HEK293 (cell line): ENCODE data around the gene TMPRSS11A.

Experiments
- CTCF ChIA-PET: fragments of 350-600 bp; formaldehyde crosslinking; extraction: SDS; loops from one replicate; lab custom pipeline; 2021; ENCODE audit warnings: antibody characterized with exemption; lab: Yijun Ruan, JAX
- POLR2A ChIA-PET: fragments of 300-600 bp; formaldehyde crosslinking; extraction: SDS; loops from one replicate; lab custom pipeline; 2020; ENCODE audit warnings: antibody characterized with exemption, inconsistent platforms; lab: Yijun Ruan, JAX
- H3K27ac ChIP-seq: fragments of 200-500 bp; sonication (Bioruptor generic); 2 replicates; pipeline ENCODE4 v1.5.1; 2014; ENCODE audit warnings: low read depth, low read length, control low read depth, inconsistent platforms; ENCODE audit errors: extremely low read depth
- H3K36me3 ChIP-seq, 2 experiments: fragments of 200-500 bp in 1 of 2; sonication (Bioruptor generic) in 1 of 2; 1 replicate in 1 of 2; 2 replicates in 1 of 2; pipeline ENCODE4 v1.5.1; 2014 to 2017; ENCODE audit warnings: inconsistent platforms in 2 of 2, low read length in 2 of 2; ENCODE audit not compliant: control insufficient read depth in 2 of 2, insufficient read depth in 1 of 2
- H3K4me1 ChIP-seq: fragments of 200-500 bp; sonication (Bioruptor generic); 2 replicates; pipeline ENCODE4 v1.5.1; 2014; ENCODE audit warnings: mild to moderate bottlenecking, low read length, inconsistent platforms; ENCODE audit not compliant: control insufficient read depth, insufficient read depth
- H3K4me3 ChIP-seq: 2 replicates; pipeline ENCODE4 v1.5.1; 2011; ENCODE audit warnings: low read depth, mild to moderate bottlenecking, control low read depth, low read length, moderate library complexity
- H3K9me3 ChIP-seq: fragments of 200-500 bp; sonication (Bioruptor generic); 2 replicates; pipeline ENCODE4 v1.5.1; 2014; ENCODE audit warnings: low read depth, low read length, inconsistent platforms; ENCODE audit not compliant: control insufficient read depth, insufficient read depth
- IKZF3 ChIP-seq: fragments of 450-650 bp; IDR thresholded peaks from 2 replicates; pipeline ENCODE4 v1.5.0; 2018; ENCODE audit warnings: missing biosample characterization, mild to moderate bottlenecking, missing genetic modification characterization, moderate library complexity
- KLF10 ChIP-seq: fragments of 450-650 bp; IDR thresholded peaks from 2 replicates; pipeline ENCODE4 v1.5.1; 2018; ENCODE audit warnings: missing biosample characterization, mild to moderate bottlenecking, missing genetic modification characterization
- KLF7 ChIP-seq: fragments of 450-650 bp; formaldehyde crosslinking; IDR thresholded peaks from 2 replicates; pipeline ENCODE4 v1.5.1; 2016; ENCODE audit warnings: missing biosample characterization, missing genetic modification characterization, borderline replicate concordance
- TRIM28 ChIP-seq: IDR thresholded peaks from 2 replicates; pipeline ENCODE4 v1.6.1; 2011; ENCODE audit warnings: low read length, control low read depth, borderline replicate concordance
- ZBTB21 ChIP-seq: fragments of 450-650 bp; formaldehyde crosslinking; IDR thresholded peaks from 2 replicates; pipeline ENCODE4 v1.5.1; 2017; ENCODE audit warnings: missing biosample characterization, missing genetic modification characterization
- ZFP37 ChIP-seq: fragments of 450-650 bp; formaldehyde crosslinking; IDR thresholded peaks from 2 replicates; pipeline ENCODE4 v1.5.1; 2016; ENCODE audit warnings: missing biosample characterization, missing genetic modification characterization
- ZNF16 ChIP-seq: fragments of 450-650 bp; formaldehyde crosslinking; IDR thresholded peaks from 2 replicates; pipeline ENCODE4 v1.5.1; 2016; ENCODE audit warnings: low read depth, missing biosample characterization, missing genetic modification characterization
- ZNF175 ChIP-seq: fragments of 450-650 bp; formaldehyde crosslinking; IDR thresholded peaks from 2 replicates; pipeline ENCODE4 v1.5.1; 2016; ENCODE audit warnings: missing biosample characterization, missing genetic modification characterization
- ZNF239 ChIP-seq: fragments of 450-650 bp; formaldehyde crosslinking; IDR thresholded peaks from 2 replicates; pipeline ENCODE4 v1.5.1; 2016; ENCODE audit warnings: missing biosample characterization, missing genetic modification characterization
- ZNF514 ChIP-seq: fragments of 450-650 bp; formaldehyde crosslinking; IDR thresholded peaks from 2 replicates; pipeline ENCODE4 v1.5.1; 2016; ENCODE audit warnings: missing biosample characterization, missing genetic modification characterization
- ZNF530 ChIP-seq: fragments of 450-650 bp; formaldehyde crosslinking; IDR thresholded peaks from 2 replicates; pipeline ENCODE4 v1.5.1; 2016; ENCODE audit warnings: low read depth, missing biosample characterization, missing genetic modification characterization
- ZNF555 ChIP-seq: fragments of 450-650 bp; formaldehyde crosslinking; conservative IDR thresholded peaks from 2 replicates; pipeline ENCODE4 v1.5.1; 2017; ENCODE audit warnings: missing biosample characterization, mild to moderate bottlenecking, missing genetic modification characterization, inconsistent platforms
- ZNF560 ChIP-seq: fragments of 450-650 bp; formaldehyde crosslinking; IDR thresholded peaks from 2 replicates; pipeline ENCODE4 v1.5.1; 2017; ENCODE audit warnings: missing biosample characterization, missing genetic modification characterization, borderline replicate concordance
- TF ChIP-seq, protein P1 (sequence below): fragments of 450-650 bp; formaldehyde crosslinking; IDR thresholded peaks from 2 replicates; pipeline ENCODE4 v1.5.1; 2016; ENCODE audit warnings: missing biosample characterization, missing genetic modification characterization
- TF ChIP-seq, protein P2 (sequence below): fragments of 450-650 bp; formaldehyde crosslinking; IDR thresholded peaks from 2 replicates; pipeline ENCODE4 v1.5.1; 2016; ENCODE audit warnings: missing biosample characterization, missing genetic modification characterization
- TF ChIP-seq, protein P3 (sequence below): fragments of 450-650 bp; formaldehyde crosslinking; IDR thresholded peaks from 2 replicates; pipeline ENCODE4 v1.5.0; 2017; ENCODE audit warnings: missing biosample characterization, missing genetic modification characterization, borderline replicate concordance
- TF ChIP-seq, protein P4 (sequence below): fragments of 450-650 bp; formaldehyde crosslinking; IDR thresholded peaks from 2 replicates; pipeline ENCODE4 v1.5.1; 2017; ENCODE audit warnings: missing biosample characterization, mild to moderate bottlenecking, missing genetic modification characterization, moderate library complexity
- TF ChIP-seq, protein P5 (sequence below): fragments of 450-650 bp; formaldehyde crosslinking; IDR thresholded peaks from 2 replicates; pipeline ENCODE4 v1.5.1; 2016; ENCODE audit warnings: missing biosample characterization, missing genetic modification characterization
- TF ChIP-seq, protein P6 (sequence below): fragments of 450-650 bp; formaldehyde crosslinking; IDR thresholded peaks from 2 replicates; pipeline ENCODE4 v1.5.1; 2016; ENCODE audit warnings: missing biosample characterization, missing genetic modification characterization, low read depth

Gene TMPRSS11A

DNA sequence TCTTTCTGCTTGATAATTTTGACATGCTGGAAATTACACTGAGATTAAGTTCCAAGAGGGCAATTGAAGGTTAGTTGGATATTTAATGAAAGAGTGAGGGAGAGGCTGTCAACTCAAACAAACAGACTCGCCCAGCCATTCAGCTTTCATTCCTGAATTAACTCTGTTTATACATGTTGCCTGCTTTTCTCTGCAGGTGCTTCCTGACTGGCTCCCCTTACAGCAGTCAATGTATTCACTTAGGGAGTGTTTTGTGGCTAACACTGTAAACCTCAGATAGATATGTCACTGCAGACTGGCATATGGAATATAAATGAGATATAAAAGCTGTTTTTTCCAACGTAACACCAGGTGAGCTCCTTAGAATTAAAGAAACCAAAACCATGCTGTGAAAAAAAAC lies 28.7 kb downstream of the TMPRSS11A start:
- Histone ChIP-seq H3K36me3 (no peaks in the 10 kb centered on the region), H3K4me3 (no peak overlapping the region), H3K9me3 (no peaks in the 10 kb centered on the region)
- TF ChIP-seq, protein P1, sequence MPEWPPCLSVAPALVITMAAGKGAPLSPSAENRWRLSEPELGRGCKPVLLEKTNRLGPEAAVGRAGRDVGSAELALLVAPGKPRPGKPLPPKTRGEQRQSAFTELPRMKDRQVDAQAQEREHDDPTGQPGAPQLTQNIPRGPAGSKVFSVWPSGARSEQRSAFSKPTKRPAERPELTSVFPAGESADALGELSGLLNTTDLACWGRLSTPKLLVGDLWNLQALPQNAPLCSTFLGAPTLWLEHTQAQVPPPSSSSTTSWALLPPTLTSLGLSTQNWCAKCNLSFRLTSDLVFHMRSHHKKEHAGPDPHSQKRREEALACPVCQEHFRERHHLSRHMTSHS (tag by site-specific recombination), result no peak
- TF ChIP-seq, protein P2, sequence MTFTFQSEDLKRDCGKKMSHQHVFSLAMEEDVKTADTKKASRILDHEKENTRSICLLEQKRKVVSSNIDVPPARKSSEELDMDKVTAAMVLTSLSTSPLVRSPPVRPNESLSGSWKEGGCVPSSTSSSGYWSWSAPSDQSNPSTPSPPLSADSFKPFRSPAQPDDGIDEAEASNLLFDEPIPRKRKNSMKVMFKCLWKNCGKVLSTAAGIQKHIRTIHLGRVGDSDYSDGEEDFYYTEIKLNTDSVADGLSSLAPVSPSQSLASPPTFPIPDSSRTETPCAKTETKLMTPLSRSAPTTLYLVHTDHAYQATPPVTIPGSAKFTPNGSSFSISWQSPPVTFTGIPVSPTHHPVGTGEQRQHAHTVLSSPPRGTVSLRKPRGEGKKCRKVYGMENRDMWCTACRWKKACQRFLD (tag by site-specific recombination), result no peak
- TF ChIP-seq ZNF560, result no peak
- no peak for TF ChIP-seq ZFP37 (tag by site-specific recombination)
- no peak for TF ChIP-seq ZNF239
- no peak for TF ChIP-seq ZNF530 (tag by site-specific recombination)
- TF ChIP-seq KLF10 (tag by site-specific recombination), result no peak
- TF ChIP-seq ZNF175 (tag by site-specific recombination), result no peak
- no peak for TF ChIP-seq IKZF3
- no peak for TF ChIP-seq ZBTB21 (tag by site-specific recombination)
- TF ChIP-seq ZNF16 (tag by site-specific recombination), result no peak
- no peak for TF ChIP-seq ZNF514
- TF ChIP-seq, protein P3, sequence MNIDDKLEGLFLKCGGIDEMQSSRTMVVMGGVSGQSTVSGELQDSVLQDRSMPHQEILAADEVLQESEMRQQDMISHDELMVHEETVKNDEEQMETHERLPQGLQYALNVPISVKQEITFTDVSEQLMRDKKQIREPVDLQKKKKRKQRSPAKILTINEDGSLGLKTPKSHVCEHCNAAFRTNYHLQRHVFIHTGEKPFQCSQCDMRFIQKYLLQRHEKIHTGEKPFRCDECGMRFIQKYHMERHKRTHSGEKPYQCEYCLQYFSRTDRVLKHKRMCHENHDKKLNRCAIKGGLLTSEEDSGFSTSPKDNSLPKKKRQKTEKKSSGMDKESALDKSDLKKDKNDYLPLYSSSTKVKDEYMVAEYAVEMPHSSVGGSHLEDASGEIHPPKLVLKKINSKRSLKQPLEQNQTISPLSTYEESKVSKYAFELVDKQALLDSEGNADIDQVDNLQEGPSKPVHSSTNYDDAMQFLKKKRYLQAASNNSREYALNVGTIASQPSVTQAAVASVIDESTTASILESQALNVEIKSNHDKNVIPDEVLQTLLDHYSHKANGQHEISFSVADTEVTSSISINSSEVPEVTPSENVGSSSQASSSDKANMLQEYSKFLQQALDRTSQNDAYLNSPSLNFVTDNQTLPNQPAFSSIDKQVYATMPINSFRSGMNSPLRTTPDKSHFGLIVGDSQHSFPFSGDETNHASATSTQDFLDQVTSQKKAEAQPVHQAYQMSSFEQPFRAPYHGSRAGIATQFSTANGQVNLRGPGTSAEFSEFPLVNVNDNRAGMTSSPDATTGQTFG (tag by site-specific recombination), result no peak
- no peak for TF ChIP-seq TRIM28
- no peak for TF ChIP-seq ZNF555
- TF ChIP-seq, protein P4, sequence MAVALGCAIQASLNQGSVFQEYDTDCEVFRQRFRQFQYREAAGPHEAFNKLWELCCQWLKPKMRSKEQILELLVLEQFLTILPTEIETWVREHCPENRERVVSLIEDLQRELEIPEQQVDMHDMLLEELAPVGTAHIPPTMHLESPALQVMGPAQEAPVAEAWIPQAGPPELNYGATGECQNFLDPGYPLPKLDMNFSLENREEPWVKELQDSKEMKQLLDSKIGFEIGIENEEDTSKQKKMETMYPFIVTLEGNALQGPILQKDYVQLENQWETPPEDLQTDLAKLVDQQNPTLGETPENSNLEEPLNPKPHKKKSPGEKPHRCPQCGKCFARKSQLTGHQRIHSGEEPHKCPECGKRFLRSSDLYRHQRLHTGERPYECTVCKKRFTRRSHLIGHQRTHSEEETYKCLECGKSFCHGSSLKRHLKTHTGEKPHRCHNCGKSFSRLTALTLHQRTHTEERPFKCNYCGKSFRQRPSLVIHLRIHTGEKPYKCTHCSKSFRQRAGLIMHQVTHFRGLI, result no peak
- no peak for TF ChIP-seq KLF7
- TF ChIP-seq, all 188 proteins: peak for 0
- no peaks in the 10 kb centered on the region; the same call in 1 of the 2 replicates for H3K4me1 ChIP-seq
- CTCF ChIA-PET, result interaction anchor here (0.7 kb wide), 1 partner anchor 13 kb away, joined by 3 read pairs; no protein-coding TSS in a partner anchor
- POLR2A ChIA-PET, result no interaction called here
- no peak overlapping the region for H3K27ac ChIP-seq

DNA sequence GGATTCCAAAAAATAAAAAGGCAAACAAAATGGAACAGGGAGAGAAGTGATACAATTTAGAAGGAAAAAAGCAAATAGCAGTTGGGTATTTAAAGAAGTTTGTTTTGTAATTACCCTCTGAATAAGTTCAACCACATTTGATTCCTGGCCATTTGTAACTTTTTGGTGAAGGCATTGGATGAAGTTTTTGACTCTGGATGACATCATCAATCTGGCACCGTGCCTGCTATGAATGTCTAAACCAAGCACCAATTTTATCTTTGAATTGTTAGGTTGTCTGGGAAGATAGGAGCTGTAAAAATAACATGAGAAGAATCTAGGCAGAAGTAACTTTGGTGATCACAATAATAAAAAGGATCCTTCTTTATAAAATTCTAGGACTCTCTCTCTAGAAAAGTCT lies 29.5 kb downstream of the TMPRSS11A start:
- H3K27ac ChIP-seq, result no peak overlapping the region
- no peaks in the 10 kb centered on the region for H3K9me3 ChIP-seq
- TF ChIP-seq, protein P5, sequence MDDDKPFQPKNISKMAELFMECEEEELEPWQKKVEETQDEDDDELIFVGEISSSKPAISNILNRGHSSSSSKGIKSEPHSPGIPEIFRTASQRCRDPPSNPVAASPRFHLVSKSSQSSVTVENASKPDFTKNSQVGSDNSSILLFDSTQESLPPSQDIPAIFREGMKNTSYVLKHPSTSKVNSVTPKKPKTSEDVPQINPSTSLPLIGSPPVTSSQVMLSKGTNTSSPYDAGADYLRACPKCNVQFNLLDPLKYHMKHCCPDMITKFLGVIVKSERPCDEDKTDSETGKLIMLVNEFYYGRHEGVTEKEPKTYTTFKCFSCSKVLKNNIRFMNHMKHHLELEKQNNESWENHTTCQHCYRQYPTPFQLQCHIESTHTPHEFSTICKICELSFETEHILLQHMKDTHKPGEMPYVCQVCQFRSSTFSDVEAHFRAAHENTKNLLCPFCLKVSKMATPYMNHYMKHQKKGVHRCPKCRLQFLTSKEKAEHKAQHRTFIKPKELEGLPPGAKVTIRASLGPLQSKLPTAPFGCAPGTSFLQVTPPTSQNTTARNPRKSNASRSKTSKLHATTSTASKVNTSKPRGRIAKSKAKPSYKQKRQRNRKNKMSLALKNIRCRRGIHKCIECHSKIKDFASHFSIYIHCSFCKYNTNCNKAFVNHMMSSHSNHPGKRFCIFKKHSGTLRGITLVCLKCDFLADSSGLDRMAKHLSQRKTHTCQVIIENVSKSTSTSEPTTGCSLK (tag by site-specific recombination), result no peak
- TF ChIP-seq, protein P6, sequence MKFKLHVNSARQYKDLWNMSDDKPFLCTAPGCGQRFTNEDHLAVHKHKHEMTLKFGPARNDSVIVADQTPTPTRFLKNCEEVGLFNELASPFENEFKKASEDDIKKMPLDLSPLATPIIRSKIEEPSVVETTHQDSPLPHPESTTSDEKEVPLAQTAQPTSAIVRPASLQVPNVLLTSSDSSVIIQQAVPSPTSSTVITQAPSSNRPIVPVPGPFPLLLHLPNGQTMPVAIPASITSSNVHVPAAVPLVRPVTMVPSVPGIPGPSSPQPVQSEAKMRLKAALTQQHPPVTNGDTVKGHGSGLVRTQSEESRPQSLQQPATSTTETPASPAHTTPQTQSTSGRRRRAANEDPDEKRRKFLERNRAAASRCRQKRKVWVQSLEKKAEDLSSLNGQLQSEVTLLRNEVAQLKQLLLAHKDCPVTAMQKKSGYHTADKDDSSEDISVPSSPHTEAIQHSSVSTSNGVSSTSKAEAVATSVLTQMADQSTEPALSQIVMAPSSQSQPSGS (tag by site-specific recombination), result peak; percentile 58
- H3K4me1 ChIP-seq, result no peaks in the 10 kb centered on the region; the same call in 1 of the 2 replicates
- POLR2A ChIA-PET, result no interaction called here
- CTCF ChIA-PET, result interaction anchor here (0.7 kb wide), 2 partner anchors 14 to 17 kb away, joined by 3 to 4 read pairs; no protein-coding TSS in a partner anchor
- H3K4me3 ChIP-seq, result no peak overlapping the region
- H3K36me3 ChIP-seq, result no peaks in the 10 kb centered on the region
